HG03045 (cell line): ENCODE results near the gene EMD.
"Not testable (repeated sequence)": the region's sequence is repeated elsewhere in the genome, so short reads cannot be mapped to it uniquely, and the experiment has no call there.

Source experiments
- ATAC-seq: cut with Tn5 transposase; IDR thresholded peaks from one replicate; pipeline ENCODE4 v1.9.1; 2021; ENCODE audit warnings: mild to moderate bottlenecking, moderate library complexity; ENCODE audit not compliant: unreplicated experiment

Gene EMD

DNA sequence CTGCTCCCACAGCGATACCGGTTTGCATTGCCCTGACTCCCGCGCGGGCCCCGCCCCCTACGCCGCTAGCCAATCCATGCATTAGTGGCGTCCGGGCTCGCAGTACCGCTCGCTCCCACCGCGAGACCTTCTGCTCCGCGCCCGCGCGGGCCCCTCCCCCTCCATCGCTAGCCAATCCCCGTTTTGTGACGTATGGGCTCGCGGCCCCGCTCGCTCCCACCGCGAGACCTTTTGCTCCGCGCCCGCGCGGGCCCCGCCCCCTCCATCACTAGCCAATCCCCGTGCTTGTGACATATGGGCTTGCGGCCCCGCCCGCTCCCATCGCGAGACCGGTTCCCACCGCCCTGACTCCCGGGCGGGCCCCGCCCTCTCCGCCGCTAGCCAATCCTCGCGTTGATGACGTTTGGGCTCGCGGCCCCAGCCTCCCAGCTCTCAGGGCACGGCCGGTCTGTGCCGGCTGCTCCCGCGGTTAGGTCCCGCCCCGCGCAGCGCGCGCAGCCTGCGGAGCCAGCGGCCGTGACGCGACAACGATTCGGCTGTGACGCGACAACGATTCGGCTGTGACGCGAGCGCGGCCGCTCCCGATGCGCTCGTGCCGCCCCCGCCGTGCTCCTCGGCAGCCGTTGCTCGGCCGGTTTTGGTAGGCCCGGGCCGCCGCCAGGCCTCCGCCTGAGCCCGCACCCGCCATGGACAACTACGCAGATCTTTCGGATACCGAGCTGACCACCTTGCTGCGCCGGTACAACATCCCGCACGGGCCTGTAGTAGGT is at the start of gene EMD:
Gene EMD, plus strand, starts transcription at position 497 of the 770 bp plus-strand sequence. Its CDS starts 190 bp downstream, at position 687.
- peak; percentile 82 for ATAC-seq

GRCh38 chrX:154332561-154332960 is 46.5 kb upstream of the EMD start:
- ATAC-seq, result no peak

GRCh38 chrX:154333116-154333515 is 46.0 kb upstream of the EMD start:
- ATAC-seq, result no peak

- ATAC-seq, result no peak
Observed at GRCh38 chrX:154333837-154334271, 45.2 kb upstream of the EMD start.

- no peak for ATAC-seq
Observed at GRCh38 chrX:154334496-154334895, 44.6 kb upstream of the EMD start.

DNA sequence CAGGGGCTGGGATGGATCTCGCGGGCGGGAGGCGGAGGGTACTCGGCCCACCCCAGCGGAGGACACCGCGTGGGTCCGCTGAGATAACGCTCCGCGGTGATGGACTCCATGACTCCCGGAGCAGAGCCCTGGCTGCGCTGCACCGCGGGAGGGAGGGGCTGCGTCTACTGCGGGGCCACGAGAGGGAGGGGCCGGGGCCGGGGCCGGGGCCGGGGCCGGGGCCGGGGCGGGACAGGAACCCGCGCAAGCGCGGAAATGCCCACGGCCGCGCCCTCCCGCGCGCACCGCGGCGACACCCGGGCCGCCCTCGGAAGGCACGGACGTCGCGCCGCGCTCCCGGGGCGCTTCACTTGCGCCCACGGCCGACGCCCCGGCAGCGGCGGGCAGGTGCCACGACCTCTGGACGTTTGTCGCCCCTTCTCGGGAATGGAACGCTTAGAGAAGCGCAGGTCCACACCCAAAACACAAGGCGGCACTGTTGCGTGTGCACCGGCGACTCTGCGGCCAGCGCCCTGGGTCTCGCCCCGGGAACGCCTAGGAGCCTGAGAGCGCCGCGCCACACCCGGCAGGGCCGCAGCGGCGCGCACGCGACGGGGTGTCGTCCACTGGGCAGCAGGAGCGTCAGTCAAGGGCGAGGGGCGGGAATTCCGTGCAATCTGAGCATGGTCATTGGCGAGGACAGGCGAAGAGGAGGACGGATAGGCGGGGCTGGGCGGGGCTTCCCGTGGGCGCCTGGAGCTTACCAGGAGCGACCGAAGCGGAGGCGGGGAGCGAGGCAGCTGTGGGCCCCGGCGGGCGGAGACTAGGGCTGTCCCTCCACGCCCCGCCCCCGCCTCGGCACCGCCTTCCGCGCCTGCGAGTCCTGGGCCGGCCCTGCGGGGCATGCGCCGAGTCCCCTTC is 37.4 kb upstream of the EMD start:
- peak; percentile 64 for ATAC-seq

DNA sequence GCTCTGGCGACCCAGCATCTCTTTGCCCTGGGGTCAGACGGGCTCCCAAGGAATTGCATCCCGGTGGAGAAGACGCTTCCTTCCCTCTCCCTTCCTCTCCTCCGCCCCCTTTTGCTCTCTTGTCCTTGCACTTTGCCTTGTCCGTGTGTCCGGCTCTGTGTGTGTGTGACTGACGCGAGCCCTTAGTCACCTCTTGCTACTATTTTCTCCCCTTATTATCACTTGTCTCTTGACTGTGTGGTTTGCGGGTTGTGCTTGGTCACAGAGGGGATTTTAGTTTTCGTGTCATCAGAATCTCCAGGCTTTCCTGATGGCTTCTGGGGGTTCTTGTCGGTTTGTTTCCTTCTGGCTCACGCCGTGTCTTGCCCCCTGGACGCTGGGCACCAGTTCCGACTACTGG is 36.0 kb upstream of the EMD start:
- ATAC-seq, result peak; percentile 13

DNA sequence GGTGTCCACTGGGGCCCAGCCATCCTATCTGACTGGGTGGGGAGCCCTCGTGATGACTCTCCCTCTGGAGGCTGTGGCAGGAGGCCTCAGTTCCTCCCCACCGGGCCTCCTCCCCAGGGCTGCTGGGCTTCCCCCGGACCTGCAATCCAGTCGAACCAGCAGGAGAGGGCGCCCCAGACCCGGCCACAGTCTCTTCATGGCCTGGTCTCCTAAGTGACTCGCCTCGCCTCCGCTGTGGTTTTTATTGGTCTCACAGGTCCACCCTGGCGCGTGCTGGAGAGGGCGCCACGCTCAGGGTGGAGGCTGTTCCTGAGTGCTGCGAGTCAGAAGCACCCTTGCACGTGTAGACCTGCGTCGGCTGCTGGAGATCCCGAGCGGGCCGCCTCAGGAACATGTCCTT is 35.5 kb upstream of the EMD start:
- ATAC-seq, result not testable (repeated sequence)

- no peak for ATAC-seq
Observed at GRCh38 chrX:154348114-154348531, 31.0 kb upstream of the EMD start.

DNA sequence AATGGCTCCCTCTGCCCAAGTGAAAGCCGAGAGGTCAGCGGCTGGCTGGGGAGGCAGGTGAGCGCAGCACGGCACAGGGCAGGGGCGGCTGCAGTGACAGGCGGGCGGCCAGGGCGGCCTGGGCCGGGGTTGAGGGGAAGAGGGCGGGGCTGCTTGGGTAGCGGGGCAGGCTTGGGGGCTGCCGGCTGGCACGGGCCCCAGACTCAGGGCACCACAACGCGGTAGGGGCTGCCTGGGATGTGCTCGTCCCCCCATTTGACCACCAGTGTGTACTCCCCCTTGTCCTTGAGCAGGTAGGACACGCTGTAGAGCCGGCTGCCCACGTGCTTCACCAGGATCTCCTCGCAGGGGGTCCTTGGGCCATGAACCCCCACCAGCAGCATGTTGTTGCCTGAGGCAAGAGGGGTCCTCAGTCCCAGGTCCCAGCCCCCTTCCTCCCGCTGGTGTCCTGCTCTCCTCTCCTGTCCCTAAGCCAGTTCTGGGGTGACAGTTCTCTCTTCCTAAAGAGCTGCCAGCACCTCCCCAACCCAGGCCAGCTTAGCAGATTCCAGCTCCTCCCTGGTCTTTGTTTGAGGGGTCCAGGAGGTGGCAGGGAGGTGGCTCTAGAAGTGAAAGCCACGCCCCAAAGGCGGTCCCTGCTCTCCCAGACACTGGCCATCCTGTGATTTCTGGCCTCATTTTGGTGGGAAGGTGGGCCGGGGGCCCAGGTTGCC is 30.3 kb upstream of the EMD start:
- ATAC-seq, result no peak

DNA sequence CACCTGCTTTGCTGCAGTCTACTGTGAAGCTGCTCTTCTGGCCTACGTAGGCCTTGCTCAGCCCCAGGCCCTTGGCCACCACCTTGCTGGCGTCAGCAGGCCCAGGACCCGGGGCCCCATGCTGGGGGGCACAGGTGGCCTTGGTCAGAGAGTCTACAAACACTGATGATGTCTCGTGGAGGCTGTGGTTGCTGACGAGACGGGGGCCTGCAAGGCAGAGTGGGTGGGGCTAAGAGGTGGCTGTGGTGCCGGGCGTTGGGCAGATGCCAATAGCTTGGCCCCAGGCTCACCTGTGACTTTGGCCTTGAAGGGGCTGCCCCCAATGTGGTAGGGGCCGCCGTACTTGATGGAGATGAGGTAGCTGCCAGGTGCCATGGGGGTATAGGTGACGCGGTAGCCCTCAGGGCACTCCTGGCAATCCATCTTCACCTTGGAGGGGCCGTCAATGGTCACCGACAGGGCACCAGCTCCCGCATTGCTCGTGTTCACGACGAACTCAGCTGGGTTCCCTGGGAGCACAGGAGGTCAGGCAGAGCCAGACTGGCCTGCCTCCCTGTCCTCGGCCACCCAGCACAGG is 29.6 kb upstream of the EMD start:
- no peak for ATAC-seq

- ATAC-seq, result no peak
Observed at GRCh38 chrX:154349979-154350378, 29.1 kb upstream of the EMD start.

GRCh38 chrX:154350429-154351182 is 28.5 kb upstream of the EMD start:
- no peak for ATAC-seq

DNA sequence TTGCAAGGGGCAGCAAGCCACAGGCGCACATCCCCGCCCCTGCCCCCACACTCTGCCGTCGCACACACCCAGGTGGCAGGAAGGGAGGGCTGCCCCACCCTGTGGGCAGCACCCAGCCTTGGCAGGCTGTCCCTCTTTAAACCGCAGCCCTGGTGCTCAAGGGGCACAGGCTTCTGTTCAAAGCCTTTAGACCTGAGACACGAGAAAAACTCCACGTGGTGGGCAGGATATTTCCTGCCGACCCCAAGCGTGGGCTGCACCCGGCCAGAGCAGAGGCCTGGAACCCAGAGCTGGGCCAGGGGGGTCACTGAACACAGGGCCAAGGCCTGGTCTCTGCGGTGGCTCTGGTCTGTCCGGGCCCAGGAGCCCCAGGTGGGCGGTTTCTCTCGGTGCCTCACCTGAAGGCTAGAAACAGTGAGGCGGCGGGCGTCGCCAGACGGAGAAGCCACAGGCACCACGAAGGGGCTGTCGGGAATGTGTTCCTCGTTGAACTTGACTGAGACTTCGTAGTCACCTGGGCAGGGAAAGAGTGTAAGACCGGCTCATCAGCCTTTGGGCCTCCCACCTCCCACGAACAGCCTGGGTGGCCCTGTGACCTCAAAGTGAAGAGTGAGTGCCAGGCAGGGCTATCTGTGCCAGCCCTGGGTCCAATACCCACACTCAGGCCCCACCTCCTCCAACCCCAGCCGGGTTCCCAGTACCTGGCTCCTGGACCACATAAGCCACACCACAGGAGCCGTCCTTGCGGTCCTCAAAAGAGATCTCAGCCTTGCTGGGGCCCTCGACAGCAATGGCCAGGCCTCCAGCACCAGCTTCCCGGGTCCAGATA is 27.7 kb upstream of the EMD start:
- ATAC-seq, result no peak

- ATAC-seq, result no peak
Observed at GRCh38 chrX:154352012-154352401, 27.1 kb upstream of the EMD start.

- ATAC-seq, result no peak
Observed at GRCh38 chrX:154352466-154352865, 26.6 kb upstream of the EMD start.

GRCh38 chrX:154353172-154353843 is 25.8 kb upstream of the EMD start:
- no peak for ATAC-seq

DNA sequence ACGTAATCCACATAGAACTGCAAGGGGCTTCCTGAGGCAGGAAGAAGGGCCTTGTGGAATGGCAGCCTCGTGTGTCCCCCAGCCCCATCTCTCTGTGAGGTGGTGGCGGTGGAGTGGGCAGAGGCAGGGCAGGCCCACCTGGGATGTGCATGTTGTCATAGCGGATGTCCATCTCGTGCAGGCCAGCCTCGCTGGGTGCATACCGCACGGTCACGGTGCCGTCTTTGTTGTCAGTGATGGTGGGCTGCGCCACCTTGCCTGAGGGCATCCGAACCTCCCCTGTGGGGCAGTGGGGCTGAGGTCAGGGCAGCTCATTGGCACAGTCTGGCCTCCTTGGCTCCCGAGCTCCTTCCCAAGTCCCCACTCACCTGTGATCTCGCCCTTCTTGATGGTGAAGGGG is 25.1 kb upstream of the EMD start:
- no peak for ATAC-seq

GRCh38 chrX:154354516-154354915 is 24.6 kb upstream of the EMD start:
- no peak for ATAC-seq
